B cell (primary cell): Measurements from ENCODE around the gene PATZ1. TPM values are rescaled to one million over a fixed set of nuclear protein-coding genes. Genes with fewer than 3 reads are reported as not detected.

Experiments
- ATAC-seq: fragments of 200-7000 bp; cut with Tn5 transposase; one replicate; pipeline ENCODE4 v1.10.0; 2021; ENCODE audit warnings: low read depth, mild to moderate bottlenecking, moderate number of reproducible peaks, moderate library complexity
- CTCF ChIA-PET: fragments of 350-600 bp; sonication (Branson Sonifier 250); formaldehyde crosslinking; loops from one replicate; lab custom pipeline; 2021; ENCODE audit warnings: antibody characterized with exemption, inconsistent platforms; lab: Charles Lee
- POLR2A ChIA-PET: fragments of 350-600 bp; sonication (Branson Sonifier 250); formaldehyde crosslinking; loops from one replicate; lab custom pipeline; 2021; ENCODE audit warnings: antibody characterized with exemption; lab: Charles Lee
- DNase-seq: peaks from one replicate; pipeline ENCODE4 v3.0.0; 2013
- H2AFZ ChIP-seq: 2 replicates; pipeline ENCODE4 v1.6.1; 2012; ENCODE audit warnings: mild to moderate bottlenecking, low read depth, low read length; ENCODE audit not compliant: insufficient read depth, poor library complexity, severe bottlenecking
- H3K27ac ChIP-seq, 2 donors: 1 replicate in 1 of 2; 2 replicates in 1 of 2; pipeline ENCODE4 v1.5.1; 2012 to 2013; ENCODE audit warnings: low read length in 2 of 2, mild to moderate bottlenecking in 2 of 2, moderate library complexity in 1 of 2
- H3K27me3 ChIP-seq, 4 experiments: fragments of 200-600 bp in 1 of 4; sonication (generic) in 1 of 4; replicated peaks in 1 of 4; 1 replicate in 2 of 4; 2 replicates in 2 of 4; pipeline versions ENCODE4 v1.6.1 to v1.7.0; 2013 to 2016; ENCODE audit warnings: low read length in 3 of 4, mild to moderate bottlenecking in 2 of 4, mixed read lengths in 1 of 4, moderate library complexity in 1 of 4; ENCODE audit not compliant: insufficient read depth in 4 of 4, control insufficient read depth in 3 of 4; ENCODE audit errors: control extremely low read depth in 1 of 4
- H3K36me3 ChIP-seq, 2 experiments: replicated peaks in 1 of 2; 1 replicate in 1 of 2; 2 replicates in 1 of 2; pipeline versions ENCODE4 v1.6.1 to v1.7.1; 2013; ENCODE audit warnings: low read length in 1 of 2; ENCODE audit not compliant: insufficient read depth in 2 of 2, control insufficient read depth in 1 of 2; ENCODE audit errors: control extremely low read depth in 1 of 2, extremely low read depth in 1 of 2
- H3K4me1 ChIP-seq, 2 donors: fragments of 200-600 bp in 1 of 2; sonication (generic) in 1 of 2; 1 replicate in 1 of 2; 2 replicates in 1 of 2; pipeline versions ENCODE4 v1.5.1 to v1.6.1; 2013 to 2017; ENCODE audit warnings: low read length in 2 of 2; ENCODE audit not compliant: control insufficient read depth in 2 of 2, insufficient read depth in 2 of 2
- H3K4me2 ChIP-seq: replicated peaks from 2 replicates; pipeline ENCODE3; 2012; ENCODE audit warnings: mild to moderate bottlenecking, low read depth, low read length; ENCODE audit not compliant: poor library complexity, severe bottlenecking
- H3K4me3 ChIP-seq, 5 experiments: fragments of 200-600 bp in 1 of 5; sonication (generic) in 1 of 5; 1 replicate in 3 of 5; 2 replicates in 2 of 5; pipeline versions ENCODE4 v1.5.1 to v1.7.0; 2011 to 2016; ENCODE audit warnings: low read length in 4 of 5, mild to moderate bottlenecking in 4 of 5, low read depth in 2 of 5, control low read depth in 1 of 5, moderate library complexity in 1 of 5; ENCODE audit not compliant: insufficient read depth in 1 of 5; ENCODE audit errors: control extremely low read depth in 1 of 5, extremely low read depth in 1 of 5
- H3K79me2 ChIP-seq: fragments of 200-600 bp; sonication (generic); one replicate; pipeline ENCODE4 v1.6.0; 2016; ENCODE audit warnings: low read length; ENCODE audit not compliant: control insufficient read depth, insufficient read depth
- H3K9ac ChIP-seq: fragments of 200-600 bp; sonication (generic); 2 replicates; pipeline ENCODE4 v1.6.1; 2017; ENCODE audit warnings: mild to moderate bottlenecking, low read length, moderate library complexity
- H3K9me3 ChIP-seq, 3 donors: one replicate each; pipeline versions ENCODE4 v1.6.1 to v1.7.1; 2013; ENCODE audit warnings: low read length in 2 of 3; ENCODE audit not compliant: control insufficient read depth in 2 of 3, insufficient read depth in 1 of 3; ENCODE audit errors: control extremely low read depth in 1 of 3
- H4K20me1 ChIP-seq: 2 replicates; pipeline ENCODE4 v1.6.0; 2012; ENCODE audit warnings: mild to moderate bottlenecking, low read length; ENCODE audit not compliant: insufficient read depth, control insufficient read depth, poor library complexity, severe bottlenecking
- H3K27ac Mint-ChIP-seq: one replicate; pipeline ENCODE4 v1.8.0; 2021; ENCODE audit warnings: mixed read lengths
- H3K27me3 Mint-ChIP-seq: one replicate; pipeline ENCODE4 v1.8.0; 2021; ENCODE audit warnings: mixed read lengths
- H3K4me1 Mint-ChIP-seq: one replicate; pipeline ENCODE4 v1.8.0; 2021; ENCODE audit warnings: mixed read lengths
- H3K4me3 Mint-ChIP-seq: one replicate; pipeline ENCODE4 v1.8.0; 2021; ENCODE audit warnings: mixed read lengths
- H3K9me3 Mint-ChIP-seq: one replicate; pipeline ENCODE4 v1.8.0; 2022; ENCODE audit warnings: mixed read lengths; ENCODE audit not compliant: insufficient read depth
- CTCF ChIP-seq: fragments of 200-600 bp; IDR thresholded peaks from one replicate; pipeline ENCODE4 v1.8.0; 2022; ENCODE audit warnings: antibody characterized with exemption, mild to moderate bottlenecking
- EZH2 ChIP-seq: IDR thresholded peaks from 2 replicates; pipeline ENCODE4 v1.6.1; 2012; ENCODE audit warnings: borderline replicate concordance, low read depth, mild to moderate bottlenecking, moderate library complexity, low read length; ENCODE audit not compliant: insufficient read depth, poor library complexity, severe bottlenecking
- WGBS: methylation state at CpG from one replicate; pipeline ENCODE4 v1.1.5; 2013; ENCODE audit warnings: missing lambda C conversion rate; ENCODE audit not compliant: insufficient coverage; 5-methylcytosine and 5-hydroxymethylcytosine counted together
- intact Hi-C: fragments of 100-400 bp; cut with micrococcal nuclease; formaldehyde crosslinking; loops from one replicate; pipeline ENCODE4 v1.10.0; 2022
- polyA plus RNA-seq: library from polyadenylated mRNA; depleted of rRNA; stranded (reverse); fragments of >200 nt; gene quantifications from 2 replicates; pipeline ENCODE4 v1.2.3, GENCODE V29; 2012
- total RNA-seq, 2 donors: library from RNA; stranded (reverse); fragments of 120-200 nt in 1 of 2; gene quantifications; 1 replicate in 1 of 2; 2 replicates in 1 of 2; pipeline versions ENCODE4 v1.2.3 to v1.2.4, GENCODE V29; 2013 to 2022

Gene PATZ1
- total and polyA plus RNA-seq, 2 donors (not counting 1 experiment from before 2014, with no cell fraction given) = 35.1 to 47.4 TPM

- H3K9me3 Mint-ChIP-seq = no peaks in the 10 kb centered on the region
- peak overlapping the region; percentile 72 to 99 (median 95) for H3K4me3 ChIP-seq
- peak overlapping the region; percentile 97 for H3K4me2 ChIP-seq
- H3K27ac Mint-ChIP-seq = peak overlapping the region; percentile 100
- TF ChIP-seq EZH2 (no peak), CTCF (no peak)
- peaks cover 3 to 21% of the 10 kb centered on the region in 2 experiments for H3K36me3 ChIP-seq
- peak overlapping the region; percentile 97 for H3K4me3 Mint-ChIP-seq
- DNase-seq (peak; percentile 63), ATAC-seq (no peak)
- no peaks in the 10 kb centered on the region for H3K27me3 ChIP-seq
- H3K27me3 Mint-ChIP-seq = no peaks in the 10 kb centered on the region
- no peaks in the 10 kb centered on the region for H3K9me3 ChIP-seq
- ChIA-PET POLR2A (interaction anchor here (0.6 to 2.3 kb wide), 9 partner anchors 22 to 323 kb away, joined by 3 to 12 read pairs (median 4); partner anchors contain the start of genes MORC2, PATZ1, RNF185 and TUG1), CTCF (interaction anchor here (0.8 to 18.7 kb wide), 10 partner anchors 12 to 80 kb away, joined by 3 to 208 read pairs (median 4); partner anchors contain the start of genes LIMK2 and PATZ1)
- peaks cover 60 to 67% of the 10 kb centered on the region in 2 donors for H3K4me1 ChIP-seq
- H4K20me1 ChIP-seq = no peaks in the 10 kb centered on the region
- peaks cover 65% of the 10 kb centered on the region for H3K4me1 Mint-ChIP-seq
- peak overlapping the region; percentile 99 to 100 for H3K27ac ChIP-seq
- intact Hi-C loops = loop anchor here (1.0 to 5.0 kb wide), 10 partner anchors 17 to 869 kb away; partner anchors contain the start of genes DEPDC5, DRG1, PES1 and PRR14L
- no peak overlapping the region for H2AFZ ChIP-seq
- H3K9ac ChIP-seq = peak overlapping the region; percentile 99
- H3K79me2 ChIP-seq = peaks cover 66% of the 10 kb centered on the region
- under 1% methylated on average over 14 of the region's 20 CpGs for WGBS
These were observed 54.5 kb downstream of the PATZ1 start for GRCh38 chr22:31291481-31292235.
